TTC549 (cell line): ENCODE data around the gene CSMD2.
"Not testable (repeated sequence)": the region's sequence is repeated elsewhere in the genome, so short reads cannot be mapped to it uniquely, and the experiment has no call there.

Source experiments
- FAIRE-seq: peaks from 2 replicates; lab custom pipeline; 2012; peaks lifted over from hg19 to GRCh38; lab: Jason Lieb, UNC

CSMD2 gene

GRCh38 chr1:33532936-33533335 is 632.1 kb downstream of the CSMD2 start:
- FAIRE-seq = no peak

DNA sequence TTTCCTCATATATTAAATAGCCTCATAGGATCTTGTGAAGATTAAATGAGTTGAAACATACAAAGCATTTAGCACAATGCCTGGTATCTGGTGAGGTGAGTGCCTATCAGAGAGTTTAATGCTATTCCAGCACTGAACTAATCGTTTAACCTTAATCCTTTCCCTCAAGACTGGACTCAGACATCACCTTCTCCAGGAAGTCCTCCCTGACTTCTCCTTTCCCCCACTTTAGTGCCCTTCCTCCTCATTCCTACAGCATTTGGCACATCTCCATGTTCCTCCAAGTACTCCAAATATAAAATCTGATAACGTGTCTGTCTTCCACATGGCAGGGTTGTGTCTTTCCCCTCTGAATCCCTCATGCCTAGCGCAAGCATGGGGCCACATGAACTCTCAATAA is 632.8 kb downstream of the CSMD2 start:
- no peak for FAIRE-seq

DNA sequence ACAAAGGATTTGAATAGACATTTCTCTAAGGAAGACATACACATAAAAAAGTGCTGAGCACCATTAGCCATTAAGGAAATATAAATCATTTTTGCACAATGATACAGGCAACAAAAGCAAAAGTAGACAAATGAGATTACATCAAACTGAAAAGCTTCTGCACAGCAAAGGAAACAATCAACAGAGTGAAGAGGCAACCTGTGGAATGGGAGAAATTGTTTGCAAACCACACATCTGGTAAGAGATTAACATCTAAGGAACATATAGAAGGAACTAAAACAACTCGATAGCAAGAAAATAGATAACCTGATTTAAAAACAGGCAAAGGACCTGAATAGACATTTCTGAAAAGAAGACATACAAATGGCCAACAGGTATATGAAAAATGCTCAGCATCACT is 635.1 kb downstream of the CSMD2 start:
- no peak for FAIRE-seq

DNA sequence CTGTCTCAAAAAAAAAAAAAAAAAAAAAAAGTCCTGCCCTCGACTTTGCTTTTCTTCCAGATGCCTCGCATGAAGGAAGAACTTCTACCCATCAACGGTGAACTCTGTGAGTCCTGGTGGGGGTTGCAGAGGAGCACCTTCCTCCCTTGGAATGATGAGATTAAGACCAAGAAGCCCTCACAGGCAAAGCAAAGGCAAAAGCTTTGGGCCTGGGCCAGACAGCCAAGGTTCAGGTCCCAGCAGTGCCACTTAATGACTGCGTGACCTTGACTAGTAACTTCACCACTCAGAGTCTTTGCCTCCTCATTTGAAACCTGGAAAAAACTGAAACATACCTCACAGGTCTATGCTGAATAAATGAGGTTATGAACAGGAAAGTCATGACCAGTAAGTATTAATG is 637.1 kb downstream of the CSMD2 start:
- FAIRE-seq = no peak

- no peak for FAIRE-seq
Measured at GRCh38 chr1:33524586-33524985, 640.4 kb downstream of the CSMD2 start.

- FAIRE-seq = no peak
Measured at GRCh38 chr1:33519240-33519884, 645.7 kb downstream of the CSMD2 start.

GRCh38 chr1:33517596-33518250 is 647.3 kb downstream of the CSMD2 start:
- FAIRE-seq = no peak

DNA sequence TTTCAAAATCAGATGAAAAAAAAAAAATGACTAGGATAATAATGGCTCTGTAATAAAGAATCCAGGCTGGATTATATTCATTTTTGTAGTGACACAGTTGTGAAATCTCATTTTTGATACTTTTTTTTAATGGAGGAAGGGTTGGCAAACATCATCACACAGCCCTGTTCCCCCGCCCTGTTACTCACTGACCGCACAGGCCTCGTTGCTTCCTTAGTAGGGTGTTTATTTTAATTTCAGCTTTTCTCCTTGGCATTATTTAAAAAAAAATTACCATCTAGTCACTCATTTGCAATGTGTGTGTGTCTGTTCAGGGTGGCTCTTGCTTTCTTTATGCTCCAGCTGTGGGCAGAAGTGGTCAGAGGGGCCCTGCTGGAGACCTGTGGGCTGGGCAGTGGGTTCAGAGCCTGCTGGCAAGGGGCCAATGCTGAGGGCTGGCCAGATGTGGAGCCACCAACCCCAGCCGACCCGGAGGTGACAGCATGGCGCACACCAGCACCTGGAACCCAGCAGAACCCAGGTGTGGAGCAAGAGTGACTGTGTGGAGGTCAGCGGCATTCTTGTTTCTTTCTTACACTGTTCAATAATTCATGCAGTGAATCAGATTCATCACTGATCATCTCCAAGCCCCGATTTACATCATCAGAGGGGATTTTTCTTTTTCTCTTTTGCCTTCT is 648.0 kb downstream of the CSMD2 start:
- no peak for FAIRE-seq

DNA sequence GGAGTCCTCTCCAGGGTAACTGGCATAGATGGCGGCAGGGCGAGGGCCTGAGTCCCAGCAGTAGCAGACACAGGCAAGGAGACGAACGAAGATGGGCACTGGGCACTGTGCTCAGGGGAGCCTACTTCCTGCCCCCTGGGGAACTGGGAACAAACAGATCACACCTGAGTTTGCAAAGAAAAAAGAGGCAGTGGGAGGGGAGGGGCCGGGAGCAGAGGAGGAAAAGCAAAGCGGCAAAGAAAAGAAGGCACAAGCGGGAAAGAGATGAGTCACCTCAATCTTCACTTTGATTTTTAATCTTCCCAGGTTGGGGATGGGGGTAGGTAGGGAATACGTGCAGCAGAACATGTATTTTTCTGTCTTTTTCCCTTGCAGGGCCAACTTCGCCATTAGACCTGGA is 648.6 kb downstream of the CSMD2 start:
- no peak for FAIRE-seq

DNA sequence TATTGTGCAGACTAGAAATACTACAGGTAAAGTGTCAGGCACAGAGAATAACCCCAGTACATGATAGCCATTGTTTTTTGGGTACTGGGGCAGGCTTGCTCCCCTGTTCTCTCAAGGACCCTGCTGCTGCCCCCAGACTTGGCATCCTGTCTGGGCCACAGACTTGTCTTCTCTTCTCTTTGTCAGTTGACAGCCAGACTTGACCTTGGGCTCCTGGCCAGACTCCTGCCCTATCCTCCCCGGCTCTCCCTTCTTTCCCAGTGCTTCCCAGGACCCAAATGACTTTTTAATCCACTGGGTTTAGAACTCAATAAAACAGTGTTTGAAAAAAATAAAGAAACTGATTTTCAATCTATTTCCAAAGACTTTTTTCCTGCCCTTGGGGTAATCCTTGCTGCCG is 649.4 kb downstream of the CSMD2 start:
- no peak for FAIRE-seq

- no peak for FAIRE-seq
Measured at GRCh38 chr1:33515112-33515511, 649.9 kb downstream of the CSMD2 start.

GRCh38 chr1:33512226-33513011 is 652.6 kb downstream of the CSMD2 start:
- no peak for FAIRE-seq

DNA sequence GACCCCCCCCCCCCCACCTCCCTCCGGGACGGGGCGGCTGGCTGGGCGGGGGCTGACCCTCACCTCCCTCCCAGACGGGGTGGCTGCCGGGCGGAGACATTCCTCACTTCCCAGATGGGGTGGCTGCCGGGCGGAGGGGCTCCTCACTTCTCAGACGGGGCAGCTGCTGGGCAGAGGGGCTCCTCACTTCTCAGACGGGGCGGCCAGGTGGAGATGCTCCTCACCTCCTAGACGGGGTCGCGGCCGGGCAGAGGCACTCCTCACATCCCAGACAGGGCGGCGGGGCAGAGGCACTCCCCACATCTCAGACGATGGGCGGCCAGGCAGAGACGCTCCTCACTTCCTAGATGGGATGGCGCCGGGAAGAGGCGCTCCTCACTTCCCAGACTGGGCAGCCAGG is 655.8 kb downstream of the CSMD2 start:
- not testable (repeated sequence) for FAIRE-seq

- FAIRE-seq = peak; percentile 17
Measured at GRCh38 chr1:33508151-33508550, 656.9 kb downstream of the CSMD2 start.

DNA sequence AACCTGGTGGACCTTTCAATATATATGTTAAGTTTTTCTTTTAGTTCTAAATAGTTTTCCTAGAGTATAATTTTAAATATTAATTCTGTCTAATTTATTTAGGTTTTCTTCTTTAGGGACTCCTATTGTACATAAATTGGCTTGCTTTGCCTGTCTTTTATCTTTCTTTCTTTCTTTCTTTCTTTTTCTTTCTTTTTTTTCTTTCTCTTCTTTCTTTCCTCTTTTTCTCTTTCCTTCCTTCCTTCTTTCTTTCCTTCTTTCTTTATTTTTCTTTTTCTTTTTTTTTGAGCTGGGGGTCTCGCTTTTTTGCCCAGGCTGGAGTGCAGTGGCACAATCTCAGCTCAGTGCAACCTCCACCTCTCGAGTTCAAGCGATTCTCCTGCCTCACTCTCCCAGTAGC is 657.4 kb downstream of the CSMD2 start:
- no peak for FAIRE-seq

- FAIRE-seq = no peak
Measured at GRCh38 chr1:33503506-33503905, 661.5 kb downstream of the CSMD2 start.

- FAIRE-seq = no peak
Measured at GRCh38 chr1:33502726-33503125, 662.3 kb downstream of the CSMD2 start.

GRCh38 chr1:33501774-33502173 is 663.3 kb downstream of the CSMD2 start:
- FAIRE-seq = no peak

- no peak for FAIRE-seq
Measured at GRCh38 chr1:33501309-33501708, 663.7 kb downstream of the CSMD2 start.

DNA sequence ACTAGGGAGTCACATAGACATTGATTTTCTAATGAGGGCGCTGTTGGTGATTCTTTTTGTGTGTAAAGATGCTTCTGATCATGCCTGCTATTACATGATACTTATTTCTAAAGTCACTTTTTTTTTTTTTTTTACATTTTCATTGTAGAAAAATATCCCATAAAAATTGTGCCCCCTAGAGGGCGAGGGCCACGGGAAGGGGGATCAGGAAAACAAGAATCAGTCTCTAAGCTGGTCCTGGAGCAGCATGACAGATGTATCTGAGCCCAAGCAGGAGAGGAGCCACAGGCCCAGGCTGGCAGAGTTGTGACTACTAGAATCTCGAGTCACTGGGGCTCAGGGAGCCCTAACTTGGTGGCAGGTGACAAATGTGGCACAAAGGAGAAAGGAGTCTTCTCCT is 664.5 kb downstream of the CSMD2 start:
- FAIRE-seq = no peak

- FAIRE-seq = no peak
Measured at GRCh38 chr1:33497410-33497809, 667.6 kb downstream of the CSMD2 start.

DNA sequence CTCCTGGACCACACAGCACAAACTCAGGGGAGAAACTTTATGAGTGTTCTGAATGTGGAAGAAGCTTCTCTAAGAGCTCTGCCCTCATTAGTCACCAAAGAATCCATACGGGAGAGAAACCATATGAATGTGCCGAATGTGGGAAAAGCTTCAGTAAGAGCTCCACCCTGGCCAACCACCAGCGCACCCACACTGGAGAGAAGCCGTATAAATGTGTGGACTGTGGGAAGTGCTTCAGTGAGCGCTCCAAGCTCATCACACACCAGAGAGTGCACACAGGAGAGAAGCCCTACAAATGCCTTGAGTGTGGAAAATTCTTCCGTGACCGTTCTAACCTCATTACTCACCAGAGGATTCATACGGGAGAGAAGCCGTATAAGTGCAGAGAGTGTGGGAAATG is 670.1 kb downstream of the CSMD2 start:
- FAIRE-seq = no peak

GRCh38 chr1:33488624-33489023 is 676.4 kb downstream of the CSMD2 start:
- no peak for FAIRE-seq
